Esophagus muscularis mucosa (tissue), 4 donors: Measurements from ENCODE around the gene ABCB10.

Source experiments
- CTCF ChIP-seq, 3 experiments: fragments of 200-600 bp in 2 of 3; fragments of 450-650 bp in 1 of 3; sonication (generic) in 2 of 3; IDR thresholded peaks; one replicate each; pipeline ENCODE4 v1.5.1; 2017 to 2019; ENCODE audit warnings: antibody characterized with exemption in 3 of 3, mild to moderate bottlenecking in 2 of 3, moderate library complexity in 1 of 3
- EP300 ChIP-seq: sonication (generic); formaldehyde crosslinking; IDR thresholded peaks from one replicate; pipeline ENCODE4 v1.6.1; 2017; ENCODE audit warnings: antibody characterized with exemption
- POLR2A ChIP-seq: fragments of 450-650 bp; IDR thresholded peaks from one replicate; pipeline ENCODE4 v1.6.1; 2017; ENCODE audit warnings: antibody characterized with exemption, moderate library complexity, mild to moderate bottlenecking, low read depth
- POLR2AphosphoS5 ChIP-seq, 2 donors: sonication (generic); formaldehyde crosslinking; IDR thresholded peaks; one replicate each; pipeline ENCODE4 v1.6.1; 2017; ENCODE audit warnings: antibody characterized with exemption in 2 of 2

GRCh38 chr1:229538945-229539344 is 19.6 kb downstream of the ABCB10 start:
- TF ChIP-seq CTCF (IDR thresholded peaks at IDR 0.05) (no peak), POLR2A (no peak), POLR2AphosphoS5 (IDR thresholded peaks at IDR 0.05) (no peak), EP300 (no peak)
